MM.1S (cell line): Measurements from ENCODE around the gene CD37.
A peak's percentile ranks its signal among the peaks of the same experiment; 100 is the strongest.
"Not testable (repeated sequence)": the region's sequence is repeated elsewhere in the genome, so short reads cannot be mapped to it uniquely, and the experiment has no call there.

Experiments used
- DNase-seq: peaks from one replicate; pipeline ENCODE4 v3.0.0-alpha.2; 2015
- H2AFZ ChIP-seq: fragments of 300-600 bp; sonication (generic); 2 replicates; pipeline ENCODE4 v1.6.0; 2016; ENCODE audit warnings: antibody characterized with exemption, low read length
- H3F3A ChIP-seq: fragments of 300-600 bp; sonication (generic); 2 replicates; pipeline ENCODE4 v1.6.1; 2016; ENCODE audit warnings: mild to moderate bottlenecking, antibody characterized with exemption, low read length, moderate library complexity, mixed read lengths; ENCODE audit not compliant: insufficient read depth
- H3K27ac ChIP-seq: fragments of 300-600 bp; sonication (generic); 2 replicates; pipeline ENCODE4 v1.5.1; 2016; ENCODE audit warnings: mild to moderate bottlenecking, low read length
- H3K27me3 ChIP-seq: fragments of 300-600 bp; sonication (generic); replicated peaks from 2 replicates; pipeline ENCODE4 v1.6.0; 2016; ENCODE audit warnings: low read length; ENCODE audit not compliant: insufficient read depth
- H3K36me3 ChIP-seq: fragments of 300-600 bp; sonication (generic); replicated peaks from 2 replicates; pipeline ENCODE4 v1.6.1; 2016; ENCODE audit warnings: mild to moderate bottlenecking, low read length, mixed read lengths; ENCODE audit not compliant: insufficient read depth
- H3K4me1 ChIP-seq: fragments of 300-600 bp; sonication (generic); 2 replicates; pipeline ENCODE4 v1.6.1; 2016; ENCODE audit warnings: low read length, mixed read lengths
- H3K4me2 ChIP-seq: fragments of 300-600 bp; sonication (generic); 2 replicates; pipeline ENCODE4 v1.6.0; 2016; ENCODE audit warnings: low read depth, low read length
- H3K4me3 ChIP-seq: fragments of 300-600 bp; sonication (generic); 2 replicates; pipeline ENCODE4 v1.5.1; 2016; ENCODE audit warnings: low read length, mixed read lengths
- H3K79me2 ChIP-seq: fragments of 300-600 bp; sonication (generic); 2 replicates; pipeline ENCODE4 v1.6.1; 2016; ENCODE audit warnings: mixed run types, low read length, mixed read lengths
- H3K9ac ChIP-seq: fragments of 300-600 bp; sonication (generic); 2 replicates; pipeline ENCODE4 v1.6.1; 2016; ENCODE audit warnings: low read length, mixed read lengths
- H3K9me2 ChIP-seq: fragments of 300-600 bp; sonication (generic); replicated peaks from 2 replicates; pipeline ENCODE4 v1.6.1; 2016; ENCODE audit warnings: mild to moderate bottlenecking, low read length, mixed read lengths; ENCODE audit not compliant: insufficient read depth
- H3K9me3 ChIP-seq: fragments of 300-600 bp; sonication (generic); replicated peaks from 2 replicates; pipeline ENCODE4 v1.6.1; 2016; ENCODE audit warnings: mild to moderate bottlenecking, low read length, mixed read lengths; ENCODE audit not compliant: insufficient read depth
- H4K20me1 ChIP-seq: fragments of 300-600 bp; sonication (generic); 2 replicates; pipeline ENCODE4 v1.6.1; 2016; ENCODE audit warnings: mild to moderate bottlenecking, low read length, moderate library complexity, mixed read lengths; ENCODE audit not compliant: insufficient read depth
- CTCF ChIP-seq: fragments of 300-600 bp; sonication (generic); IDR thresholded peaks from 2 replicates; pipeline ENCODE4 v1.5.1; 2016; ENCODE audit warnings: antibody characterized with exemption, low read length, mixed read lengths
- EZH2 ChIP-seq: fragments of 300-600 bp; sonication (generic); optimal IDR thresholded peaks from 2 replicates; pipeline ENCODE3; 2017; ENCODE audit warnings: low read depth, mild to moderate bottlenecking, antibody characterized with exemption, low read length, mixed read lengths
- EZH2phosphoT487 ChIP-seq: fragments of 300-600 bp; sonication (generic); IDR thresholded peaks from 2 replicates; pipeline ENCODE4 v1.6.1; 2018; ENCODE audit warnings: antibody characterized with exemption, low read length

CD37 gene

DNA sequence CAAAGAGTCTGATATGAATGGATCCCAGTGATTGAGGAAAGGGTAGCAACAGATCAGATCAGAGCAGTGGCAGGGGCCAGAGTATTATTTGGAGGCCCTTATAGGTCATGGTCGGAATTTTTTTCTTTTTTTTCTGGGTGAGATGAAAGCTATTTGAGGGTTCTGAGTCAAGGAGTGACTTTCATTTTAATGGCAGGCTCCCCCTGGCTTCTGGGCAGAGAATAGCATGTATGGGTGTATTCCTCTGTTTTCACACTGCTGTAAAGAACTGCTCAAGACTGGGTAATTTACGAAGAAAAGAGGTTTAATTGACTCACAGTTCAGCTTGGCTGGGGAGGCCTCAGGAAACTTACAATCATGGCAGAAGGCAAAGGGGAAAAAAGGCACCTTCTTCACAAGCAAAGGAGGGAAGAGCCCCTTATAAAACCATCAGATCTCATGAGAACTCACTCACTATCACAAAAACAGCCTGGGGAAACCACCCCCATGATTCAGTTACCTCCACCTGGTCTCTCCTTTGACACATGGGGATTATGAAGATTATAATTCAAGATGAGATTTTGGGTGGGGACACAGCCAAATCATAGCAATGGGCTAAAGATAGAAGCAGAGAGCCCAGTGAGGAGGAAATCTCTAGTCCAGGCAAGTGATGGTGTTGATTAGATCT is 7.2 kb upstream of the CD37 start:
- TF ChIP-seq CTCF (peak; percentile 64), EZH2 (no peak)
- Histone ChIP-seq H3K4me2 (peak overlapping the region; percentile 25; the same call in 1 of the 2 replicates), H3K9ac (no peak overlapping the region), H3K9me3 (no peaks in the 10 kb centered on the region), H3K4me1 (peaks cover 5% of the 10 kb centered on the region; the same call in 1 of the 2 replicates), H3F3A (0 out of 2 replicates have a peak, but pooled peaks cover 3% of the 10 kb centered on the region), H3K79me2 (no peaks in the 10 kb centered on the region), H3K27me3 (peaks cover 17% of the 10 kb centered on the region), H3K36me3 (no peaks in the 10 kb centered on the region), H3K27ac (no peak overlapping the region), H3K4me3 (no peak overlapping the region), H2AFZ (peak overlapping the region; percentile 37; the same call in 1 of the 2 replicates), H3K9me2 (no peaks in the 10 kb centered on the region), H4K20me1 (no peaks in the 10 kb centered on the region)
- DNase-seq, result peak; percentile 58

DNA sequence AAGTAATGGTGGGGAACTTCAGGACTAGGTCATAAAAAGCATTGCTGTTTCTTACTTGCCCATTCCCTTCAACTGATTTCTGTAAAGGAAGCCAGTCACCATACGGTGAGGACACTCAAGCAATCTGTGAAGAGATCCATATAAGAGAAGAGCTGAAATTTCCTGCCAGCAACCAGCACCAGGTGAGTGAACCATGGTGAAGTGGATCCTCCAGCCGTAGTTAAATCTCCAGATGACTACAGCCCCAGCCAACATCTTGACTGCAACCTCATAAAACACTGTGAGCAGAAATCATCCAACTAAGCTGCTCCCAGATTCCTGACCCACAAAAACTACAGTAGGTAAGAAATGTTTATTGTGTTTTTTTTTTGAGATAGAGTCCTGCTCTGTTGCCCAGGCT is 6.5 kb upstream of the CD37 start:
- no peaks in the 10 kb centered on the region for H3K9me2 ChIP-seq
- no peak overlapping the region for H3K4me3 ChIP-seq
- H3K36me3 ChIP-seq, result no peaks in the 10 kb centered on the region
- H3K79me2 ChIP-seq, result no peaks in the 10 kb centered on the region
- no peak overlapping the region for H3K4me2 ChIP-seq
- H3K27ac ChIP-seq, result no peak overlapping the region
- no peaks in the 10 kb centered on the region for H3K9me3 ChIP-seq
- TF ChIP-seq EZH2 (no peak), CTCF (no peak), EZH2phosphoT487 (no peak)
- H4K20me1 ChIP-seq, result no peaks in the 10 kb centered on the region
- H3K4me1 ChIP-seq, result peaks cover 11% of the 10 kb centered on the region
- no peak overlapping the region for H2AFZ ChIP-seq
- no peak for DNase-seq
- H3K27me3 ChIP-seq, result peaks cover 9% of the 10 kb centered on the region
- 0 out of 2 replicates have a peak, but pooled peaks cover 3% of the 10 kb centered on the region for H3F3A ChIP-seq
- H3K9ac ChIP-seq, result no peak overlapping the region

GRCh38 chr19:49331187-49331586 is 4.0 kb upstream of the CD37 start:
- not testable (repeated sequence) for H3K79me2 ChIP-seq, H3K9me2 ChIP-seq, DNase-seq, H3K4me2 ChIP-seq, H4K20me1 ChIP-seq, H3K4me3 ChIP-seq, H3K36me3 ChIP-seq, H3F3A ChIP-seq, H3K27ac ChIP-seq, H3K27me3 ChIP-seq, H3K9ac ChIP-seq, H3K9me3 ChIP-seq
- H3K4me1 ChIP-seq, result peaks cover 22% of the 10 kb centered on the region
- H2AFZ ChIP-seq, result peak overlapping the region; percentile 54

DNA sequence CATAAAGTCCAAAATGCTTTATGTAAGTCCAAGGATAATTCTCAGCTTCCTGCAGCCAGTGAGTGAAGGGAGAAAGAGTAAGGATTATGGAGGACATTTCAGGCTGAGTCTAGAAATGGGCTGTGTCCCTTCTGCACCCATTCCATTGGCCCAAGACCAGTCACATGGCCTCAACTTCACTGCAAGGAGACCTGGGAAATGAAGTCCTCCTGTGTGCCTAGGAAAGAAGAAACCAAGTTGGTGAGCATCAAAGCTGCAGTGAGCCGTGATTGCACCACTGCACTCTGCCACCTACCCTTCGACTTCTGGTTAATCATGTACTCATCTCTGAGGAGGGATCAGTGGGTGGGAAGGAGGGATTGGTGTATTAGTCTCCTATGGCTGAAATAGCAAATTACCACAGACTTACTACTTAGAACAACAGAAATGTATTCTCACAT is 3.6 kb upstream of the CD37 start:
- no peak overlapping the region for H3K4me3 ChIP-seq
- H2AFZ ChIP-seq, result peak overlapping the region; percentile 54
- H3K36me3 ChIP-seq, result no peaks in the 10 kb centered on the region
- H3K9me2 ChIP-seq, result no peaks in the 10 kb centered on the region
- peak; percentile 54 for DNase-seq
- no peak overlapping the region for H3K9ac ChIP-seq
- H3K4me2 ChIP-seq, result no peak overlapping the region; the same call in 1 of the 2 replicates
- no peaks in the 10 kb centered on the region for H3F3A ChIP-seq
- no peak overlapping the region for H3K27ac ChIP-seq
- no peaks in the 10 kb centered on the region for H3K9me3 ChIP-seq
- H3K27me3 ChIP-seq, result no peaks in the 10 kb centered on the region
- no peak for TF ChIP-seq EZH2
- no peak for TF ChIP-seq EZH2phosphoT487
- TF ChIP-seq CTCF, result no peak
- no peaks in the 10 kb centered on the region for H3K79me2 ChIP-seq
- H4K20me1 ChIP-seq, result no peaks in the 10 kb centered on the region
- peaks cover 22% of the 10 kb centered on the region for H3K4me1 ChIP-seq

- H3K27ac ChIP-seq, H3F3A ChIP-seq, H3K9me3 ChIP-seq, DNase-seq, H4K20me1 ChIP-seq, H2AFZ ChIP-seq, H3K36me3 ChIP-seq, H3K79me2 ChIP-seq, H3K9me2 ChIP-seq, H3K27me3 ChIP-seq, H3K9ac ChIP-seq, H3K4me3 ChIP-seq: not testable (repeated sequence)
- Histone ChIP-seq H3K4me2 (peak overlapping the region; percentile 55; the same call in 1 of the 2 replicates), H3K4me1 (peaks cover 17% of the 10 kb centered on the region)
Measured at GRCh38 chr19:49332691-49333417, 2.4 kb upstream of the CD37 start.
